K562 (cell line): Measurements from ENCODE around the gene LTBR. TPM values are rescaled to one million over a fixed set of nuclear protein-coding genes. Genes with fewer than 3 reads are reported as not detected.

Experiments
- CEBPB ChIP-seq: fragments of 450-650 bp; IDR thresholded peaks from 2 replicates; pipeline ENCODE4 v1.6.1; 2016; ENCODE audit warnings: missing genetic modification characterization, missing compliant biosample characterization
- ETS1 ChIP-seq: conservative IDR thresholded peaks from 2 replicates; pipeline ENCODE4 v1.6.1; 2011; ENCODE audit warnings: low read depth, mild to moderate bottlenecking, low read length; ENCODE audit not compliant: control insufficient read depth
- FOSL1 ChIP-seq: fragments of 200-800 bp; sonication (Bioruptor generic); conservative IDR thresholded peaks from 2 replicates; pipeline ENCODE4 v1.6.1; 2016; ENCODE audit warnings: missing genetic modification characterization, missing compliant biosample characterization
- GATAD2A ChIP-seq: fragments of 450-650 bp; IDR thresholded peaks from 2 replicates; pipeline ENCODE4 v1.6.1; 2017
- KDM1A ChIP-seq, 2 experiments: fragments of 450-650 bp; IDR thresholded peaks; 2 replicates each; pipeline ENCODE4 v1.6.1; 2016; ENCODE audit warnings: mild to moderate bottlenecking in 2 of 2
- MITF ChIP-seq: IDR thresholded peaks from 2 replicates; pipeline ENCODE4 v1.6.1; 2014; ENCODE audit warnings: antibody characterized with exemption
- MNT ChIP-seq, 2 experiments: fragments of 450-650 bp; conservative IDR thresholded peaks; 2 replicates each; pipeline ENCODE4 v1.6.1; 2017; ENCODE audit warnings: mild to moderate bottlenecking in 2 of 2, moderate library complexity in 2 of 2
- NONO ChIP-seq, 2 experiments: fragments of 200-400 bp in 1 of 2; fragments of 450-650 bp in 1 of 2; formaldehyde crosslinking in 1 of 2; IDR thresholded peaks; 2 replicates each; pipeline ENCODE4 v1.6.1; 2017; ENCODE audit warnings: low read depth in 2 of 2, mild to moderate bottlenecking in 2 of 2, moderate library complexity in 2 of 2, low read length in 1 of 2
- PHF8 ChIP-seq: fragments of 200-600 bp; sonication (generic); IDR thresholded peaks from 2 replicates; pipeline ENCODE4 v1.6.1; 2012; ENCODE audit warnings: mixed run types, mild to moderate bottlenecking, inconsistent platforms, low read length, moderate library complexity, borderline replicate concordance
- POLR2A ChIP-seq: fragments of 450-650 bp; conservative IDR thresholded peaks from 2 replicates; pipeline ENCODE4 v1.6.1; 2016
- RAD21 ChIP-seq, 2 experiments: fragments of 250-450 bp in 1 of 2; fragments of 450-650 bp in 1 of 2; sonication (Bioruptor Pico) in 1 of 2; formaldehyde crosslinking in 1 of 2; IDR thresholded peaks in 1 of 2; conservative IDR thresholded peaks in 1 of 2; 2 replicates each; pipeline versions ENCODE4 v1.4.0 to v1.8.0; 2020 to 2022; ENCODE audit warnings: mild to moderate bottlenecking in 2 of 2, moderate library complexity in 1 of 2
- RBBP5 ChIP-seq: fragments of 200-600 bp; sonication (generic); IDR thresholded peaks from 2 replicates; pipeline ENCODE4 v1.6.1; 2012; ENCODE audit warnings: borderline replicate concordance, mild to moderate bottlenecking, low read length, control low read depth, inconsistent platforms; ENCODE audit not compliant: insufficient read depth, poor library complexity, severe bottlenecking
- RBM25 ChIP-seq: fragments of 200-400 bp; formaldehyde crosslinking; IDR thresholded peaks from 2 replicates; pipeline ENCODE4 v1.6.1; 2018; ENCODE audit warnings: low read length, low read depth, moderate library complexity; ENCODE audit not compliant: severe bottlenecking
- TRIM24 ChIP-seq, 2 experiments: fragments of 450-650 bp; IDR thresholded peaks; 2 replicates each; pipeline ENCODE4 v1.6.1; 2016
- ZBTB2 ChIP-seq: fragments of 450-650 bp; IDR thresholded peaks from 2 replicates; pipeline ENCODE4 v1.6.1; 2016; ENCODE audit warnings: antibody characterized with exemption
- polyA plus RNA-seq, 8 experiments: library from polyadenylated mRNA; depleted of rRNA in 4 of 8; stranded (reverse) in 5 of 8; unstranded in 3 of 8; fragments of >200 nt; fragmentation: Nextera tagmentation in 2 of 8; fragmentation: Illumina TruSeq in 1 of 8; extraction: Ambion mirVana in 2 of 8; extraction: Trizol in 1 of 8; gene quantifications; 2 replicates each; pipeline versions ENCODE4 v1.2.1 to v1.2.3, GENCODE V29; 2011 to 2014; ENCODE audit warnings: inconsistent platforms in 1 of 8, missing spikeins in 1 of 8
- total RNA-seq, 7 experiments: library from RNA; depleted of rRNA in 6 of 7; stranded (reverse); fragments of >200 nt in 6 of 7; fragmentation: Illumina TruSeq in 2 of 7; extraction: Trizol in 2 of 7; gene quantifications; 2 replicates each; pipeline versions ENCODE4 v1.2.1 to v1.2.3, GENCODE V29; 2011 to 2021; ENCODE audit warnings: low replicate concordance in 1 of 7
- TF ChIP-seq, protein P1 (sequence below): sonication (generic); formaldehyde crosslinking; IDR thresholded peaks from 2 replicates; pipeline ENCODE4 v1.8.1; 2023; ENCODE audit warnings: mild to moderate bottlenecking, missing genetic modification reagents, moderate library complexity
- TF ChIP-seq, protein P2 (sequence below), 3 experiments: fragments of 200-800 bp in 1 of 3; sonication (Bioruptor generic) in 1 of 3; sonication (generic) in 1 of 3; formaldehyde crosslinking in 1 of 3; IDR thresholded peaks; 2 replicates each; pipeline versions ENCODE4 v1.6.1 to v1.8.0; 2016 to 2022; ENCODE audit warnings: mild to moderate bottlenecking in 2 of 3, missing compliant biosample characterization in 2 of 3, missing genetic modification characterization in 2 of 3, missing genetic modification reagents in 1 of 3

LTBR gene
- total and polyA plus RNA-seq, 9 of the 15 experiments (the other 6 are each of a cell fraction or from before 2014, with no cell fraction given): 0.96 to 69.0 (median 35.3) TPM

GRCh38 chr12:6336889-6337853 lies 46.8 kb upstream of the LTBR start (continued):
- TF ChIP-seq ZBTB2 (no peak), CEBPB (peak; percentile 43; the same call in 1 of the 2 replicates), POLR2A (peak; percentile 62; the same call in 1 of the 2 replicates), RAD21 (CRISPR knock-in tag; conservative IDR thresholded peaks at IDR 0.05 in 1 of 2, IDR thresholded peaks at IDR 0.05 in 1 of 2) (no peak), GATAD2A (no peak), KDM1A (IDR thresholded peaks at IDR 0.05) (no peak), NONO (IDR thresholded peaks at IDR 0.05; ENCODE audit: low read depth in 2 of 2, low read length in 1 of 2) (no peak), TRIM24 (IDR thresholded peaks at IDR 0.05) (no peak), MNT (conservative IDR thresholded peaks at IDR 0.05) (peak in 1 of 2 experiments; percentile 40; a peak in 2 of 4 replicates), FOSL1 (no peak), PHF8 (peak; percentile 44; the same call in 1 of the 2 replicates), RBBP5 (peak; percentile 16), ETS1 (peak; percentile 58; the same call in 1 of the 2 replicates), RBM25 (no peak), MITF (no peak)
- TF ChIP-seq, protein P1, sequence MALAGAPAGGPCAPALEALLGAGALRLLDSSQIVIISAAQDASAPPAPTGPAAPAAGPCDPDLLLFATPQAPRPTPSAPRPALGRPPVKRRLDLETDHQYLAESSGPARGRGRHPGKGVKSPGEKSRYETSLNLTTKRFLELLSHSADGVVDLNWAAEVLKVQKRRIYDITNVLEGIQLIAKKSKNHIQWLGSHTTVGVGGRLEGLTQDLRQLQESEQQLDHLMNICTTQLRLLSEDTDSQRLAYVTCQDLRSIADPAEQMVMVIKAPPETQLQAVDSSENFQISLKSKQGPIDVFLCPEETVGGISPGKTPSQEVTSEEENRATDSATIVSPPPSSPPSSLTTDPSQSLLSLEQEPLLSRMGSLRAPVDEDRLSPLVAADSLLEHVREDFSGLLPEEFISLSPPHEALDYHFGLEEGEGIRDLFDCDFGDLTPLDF: no peak
- TF ChIP-seq, protein P2, sequence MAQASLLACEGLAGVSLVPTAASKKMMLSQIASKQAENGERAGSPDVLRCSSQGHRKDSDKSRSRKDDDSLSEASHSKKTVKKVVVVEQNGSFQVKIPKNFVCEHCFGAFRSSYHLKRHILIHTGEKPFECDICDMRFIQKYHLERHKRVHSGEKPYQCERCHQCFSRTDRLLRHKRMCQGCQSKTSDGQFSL (CRISPR knock-in tag; IDR thresholded peaks at IDR 0.05): 0 out of 2 replicates have a peak, but pooled peaks have one; percentile 33
- TF ChIP-seq, protein P2 (tag; IDR thresholded peaks at IDR 0.05): no peak
